K562 (cell line): ENCODE data around the gene NAV2. TPM values are rescaled to one million over a fixed set of nuclear protein-coding genes. Genes with fewer than 3 reads are reported as not detected.

ENCODE experiments used
- ATAC-seq: fragments of 200-7000 bp; cut with Tn5 transposase; 3 replicates; pipeline ENCODE4 v1.9.1; 2020; ENCODE audit warnings: moderate library complexity
- BruUV-seq: library from RNA; stranded (reverse); fragments of 400-500 nt; replicated peaks from 2 replicates; lab custom pipeline; 2021; lab: Mats Ljungman, UMichigan
- CTCF ChIA-PET: fragments of 300-600 bp; formaldehyde crosslinking; extraction: SDS; loops from one replicate; lab custom pipeline; 2021; ENCODE audit warnings: low intra/inter-chr PET ratio; lab: Yijun Ruan, JAX
- POLR2A ChIA-PET: fragments of 300-600, 350-650 bp; sonication (Branson Sonifier 250); formaldehyde crosslinking; extraction: SDS; loops from one replicate; lab custom pipeline; 2021; ENCODE audit warnings: antibody characterized with exemption, inconsistent platforms; lab: Yijun Ruan, JAX
- DNase-seq, 4 experiments: peaks; one replicate each; pipeline versions ENCODE4 v3.0.0 to v3.0.0-alpha.2; 2011 to 2018; ENCODE audit warnings: low spot score in 3 of 4, mixed read lengths in 3 of 4; ENCODE audit errors: extremely low read depth in 1 of 4
- FAIRE-seq: peaks from 2 replicates; lab custom pipeline; 2011; peaks lifted over from hg19 to GRCh38; lab: Jason Lieb, UNC
- H2AFZ ChIP-seq: 2 replicates; pipeline ENCODE4 v1.6.0; 2011; ENCODE audit warnings: low read depth, low read length, control low read depth, inconsistent platforms
- H3K27ac ChIP-seq: fragments of 200-600 bp; 3 replicates; pipeline ENCODE4 v1.8.0; 2011; ENCODE audit warnings: low read depth, mild to moderate bottlenecking, control low read depth, inconsistent platforms, low read length, moderate library complexity, mixed read lengths; ENCODE audit errors: extremely low read depth
- H3K27me3 ChIP-seq, 2 experiments: fragments of 300-600 bp in 1 of 2; 2 replicates in 1 of 2; 3 replicates in 1 of 2; pipeline versions ENCODE4 v1.6.0 to v1.8.0; 2011; ENCODE audit warnings: inconsistent platforms in 2 of 2, low read length in 2 of 2, mild to moderate bottlenecking in 1 of 2, mixed read lengths in 1 of 2, moderate library complexity in 1 of 2; ENCODE audit not compliant: control insufficient read depth in 2 of 2, insufficient read depth in 2 of 2
- H3K36me3 ChIP-seq: fragments of 300-600 bp; 3 replicates; pipeline ENCODE4 v1.8.0; 2011; ENCODE audit warnings: mild to moderate bottlenecking, low read length, inconsistent platforms; ENCODE audit not compliant: control insufficient read depth, insufficient read depth
- H3K4me1 ChIP-seq, 2 experiments: fragments of 200-600 bp in 1 of 2; replicated peaks in 1 of 2; 2 replicates in 1 of 2; 3 replicates in 1 of 2; pipeline versions ENCODE4 v1.5.1 to v1.8.0; 2011; ENCODE audit warnings: inconsistent platforms in 2 of 2, low read length in 2 of 2, mild to moderate bottlenecking in 1 of 2, mixed read lengths in 1 of 2, moderate library complexity in 1 of 2; ENCODE audit not compliant: control insufficient read depth in 2 of 2, insufficient read depth in 2 of 2
- H3K4me2 ChIP-seq: 2 replicates; pipeline ENCODE4 v1.6.1; 2011; ENCODE audit warnings: low read length, control low read depth, inconsistent platforms, mixed read lengths; ENCODE audit not compliant: insufficient read depth
- H3K4me3 ChIP-seq: fragments of 200-600 bp; sonication (generic), shearing (Covaris generic); 2 replicates; pipeline ENCODE4 v1.5.1; 2016; ENCODE audit warnings: control low read depth, inconsistent platforms
- H3K79me2 ChIP-seq: fragments of 200-600 bp; 3 replicates; pipeline ENCODE4 v1.8.0; 2011; ENCODE audit warnings: low read length, inconsistent platforms; ENCODE audit not compliant: control insufficient read depth, insufficient read depth
- H3K9ac ChIP-seq, 2 experiments: 2 replicates each; pipeline versions ENCODE4 v1.6.0 to v1.6.1; 2011; ENCODE audit warnings: low read depth in 2 of 2, low read length in 2 of 2, control low read depth in 1 of 2, inconsistent platforms in 1 of 2, mild to moderate bottlenecking in 1 of 2, mixed read lengths in 1 of 2; ENCODE audit not compliant: insufficient read depth in 1 of 2
- H3K9me1 ChIP-seq: one replicate; pipeline ENCODE4 v1.6.0; 2011; ENCODE audit warnings: inconsistent platforms, mild to moderate bottlenecking, low read length, moderate library complexity; ENCODE audit not compliant: control insufficient read depth, insufficient read depth
- H3K9me3 ChIP-seq: replicated peaks from 2 replicates; pipeline ENCODE4 v1.5.1; 2011; ENCODE audit warnings: low read depth, low read length, inconsistent platforms; ENCODE audit not compliant: control insufficient read depth, insufficient read depth
- H4K20me1 ChIP-seq: replicated peaks from 2 replicates; pipeline ENCODE4 v1.6.1; 2011; ENCODE audit warnings: low read length, inconsistent platforms, mixed read lengths; ENCODE audit not compliant: control insufficient read depth, insufficient read depth
- CCAR2 ChIP-seq: fragments of 200-400 bp; formaldehyde crosslinking; IDR thresholded peaks from 2 replicates; pipeline ENCODE4 v1.6.1; 2017; ENCODE audit warnings: mild to moderate bottlenecking, low read depth, low read length
- CLOCK ChIP-seq: fragments of 250-450 bp; sonication (Bioruptor Pico); IDR thresholded peaks from 2 replicates; pipeline ENCODE4 v1.4.0; 2020; ENCODE audit warnings: mild to moderate bottlenecking, moderate library complexity, borderline replicate concordance
- ESRRB ChIP-seq: fragments of 250-450 bp; sonication (Bioruptor Pico); IDR thresholded peaks from 2 replicates; pipeline ENCODE4 v1.5.0; 2020; ENCODE audit warnings: mild to moderate bottlenecking, moderate library complexity, borderline replicate concordance
- KDM1A ChIP-seq, 2 experiments: fragments of 450-650 bp; IDR thresholded peaks; 2 replicates each; pipeline ENCODE4 v1.6.1; 2016; ENCODE audit warnings: mild to moderate bottlenecking in 2 of 2
- MCM3 ChIP-seq: fragments of 450-650 bp; IDR thresholded peaks from 2 replicates; pipeline ENCODE4 v1.6.1; 2016
- NFYB ChIP-seq: IDR thresholded peaks from 2 replicates; pipeline ENCODE4 v1.6.1; 2011; ENCODE audit warnings: mild to moderate bottlenecking, moderate library complexity; ENCODE audit not compliant: insufficient read length; ENCODE audit errors: extremely low read depth
- POLR2A ChIP-seq: fragments of 450-650 bp; conservative IDR thresholded peaks from 2 replicates; pipeline ENCODE4 v1.6.1; 2016
- RBM25 ChIP-seq: fragments of 200-400 bp; formaldehyde crosslinking; IDR thresholded peaks from 2 replicates; pipeline ENCODE4 v1.6.1; 2018; ENCODE audit warnings: low read length, low read depth, moderate library complexity; ENCODE audit not compliant: severe bottlenecking
- SMAD3 ChIP-seq: fragments of 450-650 bp; formaldehyde crosslinking; conservative IDR thresholded peaks from 2 replicates; pipeline ENCODE4 v1.4.0; 2020; ENCODE audit warnings: mild to moderate bottlenecking
- SMC3 ChIP-seq: conservative IDR thresholded peaks from 2 replicates; pipeline ENCODE4 v1.6.1; 2011; ENCODE audit warnings: low read depth, low read length, improper control_type of control experiment; ENCODE audit not compliant: insufficient read depth
- ZNF764 ChIP-seq: fragments of 250-450 bp; sonication (Bioruptor Pico); IDR thresholded peaks from 2 replicates; pipeline ENCODE4 v1.4.0; 2020; ENCODE audit warnings: low read depth, mild to moderate bottlenecking, moderate library complexity
- WGBS: fragments of 100-300 bp; shearing (Covaris generic); methylation state at CpG from one replicate; pipeline ENCODE4 v1.1.6; 2016; ENCODE audit warnings: low coverage, mixed read lengths; ENCODE audit not compliant: insufficient coverage; ENCODE audit errors: missing lambda C conversion rate; 5-methylcytosine and 5-hydroxymethylcytosine counted together
- in situ Hi-C: fragments of 300-500 bp; cut with MboI; formaldehyde crosslinking; loops from 4 replicates; pipeline ENCODE4 v1.15.0; 2018; ENCODE audit warnings: inconsistent platforms, mixed read lengths
- intact Hi-C: fragments of 100-400 bp; cut with micrococcal nuclease; formaldehyde crosslinking; loops from 2 replicates; pipeline ENCODE4 v1.14.2; 2022
- polyA plus RNA-seq, 8 experiments: library from polyadenylated mRNA; depleted of rRNA in 4 of 8; stranded (reverse) in 5 of 8; unstranded in 3 of 8; fragments of >200 nt; fragmentation: Nextera tagmentation in 2 of 8; fragmentation: Illumina TruSeq in 1 of 8; extraction: Ambion mirVana in 2 of 8; extraction: Trizol in 1 of 8; gene quantifications; 2 replicates each; pipeline versions ENCODE4 v1.2.1 to v1.2.3, GENCODE V29; 2011 to 2014; ENCODE audit warnings: inconsistent platforms in 1 of 8, missing spikeins in 1 of 8
- total RNA-seq, 7 experiments: library from RNA; depleted of rRNA in 6 of 7; stranded (reverse); fragments of >200 nt in 6 of 7; fragmentation: Illumina TruSeq in 2 of 7; extraction: Trizol in 2 of 7; gene quantifications; 2 replicates each; pipeline versions ENCODE4 v1.2.1 to v1.2.3, GENCODE V29; 2011 to 2021; ENCODE audit warnings: low replicate concordance in 1 of 7

The NAV2 gene
- total and polyA plus RNA-seq, 9 of the 15 experiments (the other 6 are each of a cell fraction or from before 2014, with no cell fraction given), result 0.03 to 0.35 (median 0.05) TPM

- TF ChIP-seq CLOCK (no peak), MCM3 (no peak), ESRRB (CRISPR knock-in tag) (no peak), ZNF764 (CRISPR knock-in tag) (no peak), POLR2A (no peak), CCAR2 (no peak), NFYB (no peak)
Observed at GRCh38 chr11:20099527-20099926, 386.9 kb downstream of the NAV2 start (continued).

- no peak overlapping the region for H2AFZ ChIP-seq
- no peaks in the 10 kb centered on the region for H3K36me3 ChIP-seq
- no peaks in the 10 kb centered on the region for H3K9me3 ChIP-seq
- peaks cover 4 to 12% of the 10 kb centered on the region in 2 experiments; a peak in 3 of 5 replicates for H3K4me1 ChIP-seq
- in situ Hi-C loops (no loop called here), intact Hi-C loops (no loop called here)
- H3K79me2 ChIP-seq, result no peaks in the 10 kb centered on the region
- H3K9ac ChIP-seq, result no peak overlapping the region
- no peak overlapping the region for H3K27ac ChIP-seq
- WGBS, result 51% methylated on average over 5 of the region's 5 CpGs
- no peaks in the 10 kb centered on the region for H4K20me1 ChIP-seq
- no peak for ATAC-seq
- H3K4me3 ChIP-seq, result no peak overlapping the region
- CTCF ChIA-PET, result no interaction called here
- no peak for TF ChIP-seq SMAD3 (CRISPR knock-in tag)
- TF ChIP-seq SMC3, result no peak
- TF ChIP-seq RBM25, result peak; percentile 49
- 0 out of 4 replicates have a peak, but pooled peaks of 1 of the 2 experiments have one; percentile 18 for TF ChIP-seq KDM1A (IDR thresholded peaks at IDR 0.05)
- POLR2A ChIA-PET, result no interaction called here
- H3K27me3 ChIP-seq, result no peaks in the 10 kb centered on the region; a peak in 2 of 5 replicates
- BruUV-seq, result no TSS peak
- no peak for FAIRE-seq
- DNase-seq, result no peak
- no peaks in the 10 kb centered on the region for H3K9me1 ChIP-seq
- H3K4me2 ChIP-seq, result no peak overlapping the region
Observed at GRCh38 chr11:20102397-20102796, 389.8 kb downstream of the NAV2 start.
